GM21723 (cell line): ENCODE results near the gene PPP1R3G.
A peak's percentile ranks its signal among the peaks of the same experiment; 100 is the strongest.
"Not testable (repeated sequence)": the region's sequence is repeated elsewhere in the genome, so short reads cannot be mapped to it uniquely, and the experiment has no call there.

Experiments used
- ATAC-seq: cut with Tn5 transposase; IDR thresholded peaks from one replicate; pipeline ENCODE4 v1.9.1; 2021; ENCODE audit warnings: mild to moderate bottlenecking, moderate library complexity; ENCODE audit not compliant: unreplicated experiment

PPP1R3G gene

DNA sequence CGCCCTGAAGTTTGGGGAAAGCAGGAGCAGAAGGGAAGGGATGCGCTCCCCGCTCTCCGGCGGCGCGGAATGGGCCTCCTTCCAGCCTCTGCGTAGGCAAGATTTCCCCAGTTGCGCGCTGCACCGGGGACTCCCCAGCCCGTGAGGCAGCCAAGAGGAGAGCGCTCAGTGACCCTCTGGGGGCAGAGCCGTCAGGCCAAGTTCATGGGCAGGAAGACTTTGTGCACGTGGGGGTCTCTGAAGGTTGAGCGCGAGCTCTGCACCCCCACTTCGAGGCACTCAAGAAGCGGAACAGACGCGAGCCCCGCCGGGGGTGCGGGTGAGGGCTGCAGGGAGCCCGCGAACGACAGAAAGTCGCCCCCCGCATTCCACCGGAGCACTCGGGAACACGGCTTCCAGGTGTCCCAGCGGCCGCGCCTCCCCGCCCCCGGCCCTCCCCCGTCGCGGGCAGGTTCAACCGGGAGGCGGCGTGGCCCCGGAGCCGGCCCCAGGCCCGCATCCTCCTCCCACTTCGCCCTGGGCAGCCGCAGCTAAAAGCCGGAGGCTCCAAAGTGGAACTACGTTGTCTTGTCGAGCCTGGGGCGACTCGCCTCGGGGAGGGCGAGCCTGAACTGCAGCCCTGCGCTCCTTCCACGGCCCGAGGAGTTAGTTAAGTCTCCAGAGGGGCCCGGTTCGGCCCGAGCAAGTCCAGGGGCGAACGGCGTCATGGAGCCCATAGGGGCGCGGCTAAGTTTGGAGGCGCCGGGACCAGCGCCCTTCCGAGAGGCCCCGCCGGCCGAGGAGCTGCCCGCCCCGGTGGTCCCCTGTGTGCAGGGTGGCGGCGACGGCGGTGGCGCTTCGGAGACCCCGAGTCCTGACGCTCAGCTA, at the start of gene PPP1R3G:
TSS of gene PPP1R3G (plus strand) at position 561 of the 867 bp plus-strand sequence. CDS start at position 706, 145 bp downstream.
- peak; percentile 66 for ATAC-seq

DNA sequence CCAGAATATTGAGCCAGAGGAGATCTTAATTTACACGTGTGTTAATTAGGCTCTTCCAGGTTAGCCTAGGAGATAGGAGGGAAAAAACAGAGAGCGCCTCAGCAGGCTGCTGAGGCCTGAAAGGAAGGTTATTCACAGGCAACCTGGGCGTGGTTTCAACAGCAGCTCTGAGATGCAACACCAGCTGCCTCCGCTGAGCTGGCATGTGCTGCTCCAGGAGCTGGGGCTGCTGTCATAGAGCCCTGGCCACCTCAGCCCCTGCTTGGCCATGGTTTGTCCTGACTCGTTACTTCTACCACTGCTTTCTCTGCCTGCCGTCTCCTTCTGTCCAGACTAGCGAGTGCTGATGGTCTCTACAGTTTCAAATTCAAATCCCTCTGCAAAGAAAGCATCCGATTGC, 48.9 kb upstream of the PPP1R3G start:
- ATAC-seq, result no peak

DNA sequence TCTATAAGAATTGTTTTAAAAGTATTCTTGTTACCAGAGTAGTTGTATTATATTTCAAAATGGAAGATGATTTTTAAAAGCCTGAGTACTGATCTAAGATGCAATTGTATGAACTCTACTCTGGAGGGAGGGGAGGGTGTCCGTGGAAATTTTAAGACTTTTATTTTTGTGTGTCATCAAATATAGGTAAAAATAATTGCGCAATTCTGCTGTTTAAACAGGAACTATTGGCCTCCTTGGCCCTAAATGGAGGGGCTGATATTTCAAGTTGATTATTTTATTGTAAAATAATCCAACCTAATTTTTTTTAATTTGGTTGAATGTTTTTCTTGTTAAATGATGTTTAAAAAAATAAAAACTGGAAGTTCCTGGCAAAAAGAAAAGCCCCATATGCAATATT, 43.2 kb upstream of the PPP1R3G start:
- ATAC-seq, result no peak

DNA sequence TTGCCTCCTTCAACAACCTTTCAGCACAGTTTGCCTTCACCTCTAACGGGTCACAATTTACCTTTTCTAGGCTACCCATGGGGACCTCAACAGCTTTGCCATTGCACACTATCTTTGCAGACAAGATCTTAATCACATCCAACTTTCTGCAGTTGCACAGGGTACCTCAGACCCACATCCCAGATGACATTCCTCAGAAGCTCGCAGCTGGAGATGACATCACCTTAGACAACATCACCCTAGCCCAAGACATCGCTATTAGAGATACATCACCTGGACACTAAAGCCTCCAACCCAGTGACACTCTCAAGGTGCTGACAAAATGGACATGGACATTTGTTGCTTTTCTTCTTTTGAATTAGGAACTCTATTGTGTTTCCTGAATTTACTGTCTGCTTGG, 42.7 kb upstream of the PPP1R3G start:
- ATAC-seq, result no peak

DNA sequence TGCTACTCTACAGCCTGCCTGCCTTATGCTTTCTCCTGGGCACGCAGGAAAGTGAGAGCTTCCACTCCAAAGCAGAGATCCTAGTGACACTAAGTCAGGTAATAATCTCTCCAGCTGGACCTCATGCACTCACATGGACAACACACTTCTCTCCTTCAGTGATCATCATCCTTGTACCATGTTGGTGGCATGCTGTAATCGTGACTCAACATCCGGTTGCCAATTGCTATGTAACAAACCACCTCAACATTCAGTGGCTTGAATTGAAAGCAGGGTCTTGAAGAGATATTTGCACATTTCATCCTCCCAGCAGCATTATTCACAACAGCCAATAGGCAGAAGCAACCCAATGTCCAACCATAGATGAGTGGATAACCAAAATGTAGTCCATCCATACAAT, 40.3 kb upstream of the PPP1R3G start:
- ATAC-seq, result no peak

DNA sequence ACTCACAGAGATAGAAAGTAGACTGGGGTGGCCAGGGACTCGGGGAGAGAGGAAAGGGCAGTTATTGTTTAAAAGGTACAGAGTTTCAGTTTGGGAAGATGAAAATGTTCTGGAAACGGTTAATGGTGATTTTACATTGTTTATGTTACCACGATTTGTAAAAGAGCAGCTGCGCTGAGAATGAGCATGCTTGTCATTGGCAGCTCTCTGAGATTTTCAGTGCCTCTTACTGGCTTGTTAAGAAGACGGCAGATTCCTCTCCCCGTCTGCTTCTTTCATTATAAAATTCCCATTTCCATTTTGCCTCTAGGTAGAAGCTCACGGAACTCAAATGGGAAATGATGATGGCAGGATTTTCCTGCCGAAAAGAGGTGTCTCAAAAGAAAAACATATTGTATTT, 39.7 kb upstream of the PPP1R3G start:
- ATAC-seq, result no peak

DNA sequence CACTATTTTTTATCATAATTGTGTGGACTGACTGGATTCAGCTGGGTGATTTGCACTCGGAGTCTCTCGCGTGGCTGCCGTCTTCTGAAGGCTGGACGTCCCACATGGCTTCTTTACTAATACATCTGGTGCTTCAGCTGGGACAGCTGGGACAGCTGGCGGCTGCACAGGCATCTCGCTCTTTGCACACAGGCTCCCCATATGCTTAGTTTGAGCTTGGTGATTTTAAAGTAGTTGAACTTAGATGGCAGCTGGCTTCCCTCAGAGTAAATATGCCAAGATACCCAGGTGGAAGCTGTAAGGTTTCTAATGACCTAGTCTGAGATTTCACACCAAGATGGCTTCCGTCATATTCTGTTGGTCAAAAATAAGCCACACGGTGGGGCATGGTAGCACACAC, 38.7 kb upstream of the PPP1R3G start:
- no peak for ATAC-seq

DNA sequence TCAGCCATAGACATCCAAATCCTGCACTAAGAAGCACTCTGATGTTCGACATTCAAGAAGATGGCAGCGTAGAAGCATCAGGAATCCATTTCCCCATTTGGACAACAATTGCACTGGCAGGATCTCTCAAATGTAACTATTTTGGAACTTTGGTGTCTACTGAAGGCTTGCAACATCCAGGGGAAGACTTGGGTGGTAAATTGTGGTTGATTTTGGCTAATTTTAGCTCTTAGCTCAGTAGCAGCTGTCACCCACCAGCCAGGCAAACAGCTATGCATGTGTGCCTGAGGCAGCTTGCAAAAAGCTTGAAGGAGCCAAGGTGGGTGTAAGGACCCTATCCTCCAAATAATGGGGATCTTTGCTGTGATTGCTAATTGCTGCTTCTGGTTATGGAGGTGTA, 35.1 kb upstream of the PPP1R3G start:
- no peak for ATAC-seq

DNA sequence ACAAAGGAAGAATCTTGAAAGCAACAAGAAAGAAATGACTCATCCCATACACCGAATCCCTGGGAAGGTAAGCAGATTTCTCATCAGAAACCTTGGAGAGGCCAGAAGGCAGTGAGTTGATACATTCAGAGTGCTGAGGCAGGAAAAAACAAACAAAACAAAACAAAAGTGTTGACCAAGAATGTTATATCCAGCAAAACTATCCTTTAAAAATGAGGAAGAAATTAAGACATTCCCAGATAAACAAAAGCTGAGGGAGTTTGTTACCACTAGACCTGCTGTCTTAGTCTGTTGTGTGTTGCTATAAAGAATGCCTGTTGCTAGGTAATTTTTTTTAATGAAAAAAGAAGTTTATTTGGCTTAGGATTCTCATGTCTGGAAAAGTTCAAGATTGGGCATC, 33.7 kb upstream of the PPP1R3G start:
- no peak for ATAC-seq

DNA sequence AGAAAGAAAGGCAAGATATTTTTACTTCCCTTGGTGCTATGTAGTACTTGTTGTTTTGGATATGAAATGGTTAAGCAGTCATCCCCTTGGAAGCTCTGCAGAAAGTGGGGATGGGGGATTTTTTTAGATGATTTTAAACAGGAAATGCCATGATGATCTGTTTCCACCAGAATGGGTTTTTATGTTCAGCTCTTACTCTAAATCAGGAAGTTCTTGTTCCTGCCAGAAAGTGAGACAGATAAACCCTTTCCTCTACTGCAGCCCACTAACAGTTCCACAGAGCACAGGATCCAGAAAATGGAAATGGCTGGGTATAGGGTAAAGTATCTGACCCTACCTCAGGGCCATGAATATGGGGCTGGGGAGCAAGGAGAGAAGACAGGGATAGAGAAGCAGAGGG, 32.1 kb upstream of the PPP1R3G start:
- no peak for ATAC-seq

DNA sequence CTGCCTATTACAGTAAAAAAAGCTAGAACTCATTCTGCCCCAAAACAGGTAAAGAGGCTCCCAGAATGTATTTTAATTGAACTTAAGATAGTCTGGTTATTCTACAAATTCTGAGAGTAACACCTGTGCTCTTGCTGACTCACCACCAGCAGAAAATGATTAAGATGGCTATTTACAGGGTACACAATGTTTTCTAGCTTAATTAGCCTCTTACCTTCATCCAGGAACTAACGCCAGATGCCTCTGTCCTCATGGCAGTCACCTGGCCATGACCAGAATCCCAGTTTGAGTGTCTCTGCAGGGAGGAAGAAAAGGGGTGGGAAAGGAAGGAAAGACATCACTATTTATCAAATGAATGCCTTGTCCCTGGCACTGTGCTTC, 31.3 kb upstream of the PPP1R3G start:
- no peak for ATAC-seq

DNA sequence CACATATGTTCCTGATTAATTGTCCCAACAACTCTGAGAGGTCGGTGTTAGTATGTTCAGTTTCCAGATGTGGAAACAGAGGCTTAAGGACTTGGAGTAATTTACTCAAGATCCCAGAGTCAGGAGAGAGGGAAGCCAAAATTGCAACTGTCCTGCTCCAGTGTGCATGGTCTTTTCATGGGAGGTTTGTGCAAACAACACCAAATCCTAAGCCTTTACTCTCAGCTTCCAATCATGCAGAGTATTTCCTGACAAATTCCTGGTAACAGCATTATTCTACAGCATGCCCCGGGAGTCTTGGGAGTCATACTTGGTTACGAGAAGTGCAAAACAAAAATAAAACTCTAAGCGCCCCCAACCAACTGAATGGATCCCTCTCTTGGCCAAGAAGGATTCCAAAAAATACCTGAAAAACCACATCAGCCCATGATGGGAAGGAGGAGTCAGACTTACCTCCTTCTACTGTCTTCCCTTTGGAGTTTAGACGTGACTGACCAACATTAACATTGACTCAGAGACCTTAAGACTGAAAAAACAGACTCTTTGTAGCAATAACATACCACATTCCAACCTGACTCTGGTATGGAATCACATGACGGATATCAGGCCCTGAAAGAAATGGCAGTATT, 30.8 kb upstream of the PPP1R3G start:
- no peak for ATAC-seq

DNA sequence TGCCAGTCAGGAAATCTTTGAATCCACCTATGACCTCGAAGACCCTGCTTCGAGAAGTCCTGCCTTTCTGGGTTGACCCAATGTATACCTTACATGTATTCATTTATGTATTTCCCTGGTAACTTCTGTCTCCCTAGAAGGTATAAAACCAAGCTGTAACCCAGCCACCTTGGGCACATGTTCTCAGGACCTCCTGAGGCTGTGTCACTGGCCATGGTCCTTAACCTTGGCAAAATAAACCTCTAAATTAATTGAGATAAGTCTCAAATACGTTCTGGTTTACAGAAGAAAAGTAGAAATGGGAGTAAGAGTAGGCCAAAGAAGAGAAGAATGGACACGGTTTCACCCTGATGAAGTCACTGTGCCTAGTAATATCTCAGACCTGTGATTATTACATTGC, 30.0 kb upstream of the PPP1R3G start:
- no peak for ATAC-seq

DNA sequence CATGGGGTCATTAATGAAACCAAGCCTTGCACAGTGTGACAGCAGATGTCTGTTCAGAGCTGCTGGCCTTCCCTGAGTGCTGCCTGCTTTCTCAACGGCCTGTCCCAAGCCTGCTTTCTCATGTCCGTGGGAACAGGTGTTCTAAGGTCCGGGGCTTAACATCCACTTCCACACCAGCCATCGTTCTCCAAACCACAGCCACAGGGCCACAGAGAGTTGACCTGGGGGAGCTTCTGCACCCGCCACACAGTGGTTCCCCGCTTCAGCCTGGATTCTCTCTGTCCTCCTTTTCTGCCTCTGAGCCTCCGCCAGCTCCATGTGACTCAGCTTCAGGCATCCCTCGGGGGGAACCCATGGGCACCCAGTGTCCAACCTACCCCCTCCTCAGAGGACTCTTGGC, 26.9 kb upstream of the PPP1R3G start:
- ATAC-seq, result no peak

DNA sequence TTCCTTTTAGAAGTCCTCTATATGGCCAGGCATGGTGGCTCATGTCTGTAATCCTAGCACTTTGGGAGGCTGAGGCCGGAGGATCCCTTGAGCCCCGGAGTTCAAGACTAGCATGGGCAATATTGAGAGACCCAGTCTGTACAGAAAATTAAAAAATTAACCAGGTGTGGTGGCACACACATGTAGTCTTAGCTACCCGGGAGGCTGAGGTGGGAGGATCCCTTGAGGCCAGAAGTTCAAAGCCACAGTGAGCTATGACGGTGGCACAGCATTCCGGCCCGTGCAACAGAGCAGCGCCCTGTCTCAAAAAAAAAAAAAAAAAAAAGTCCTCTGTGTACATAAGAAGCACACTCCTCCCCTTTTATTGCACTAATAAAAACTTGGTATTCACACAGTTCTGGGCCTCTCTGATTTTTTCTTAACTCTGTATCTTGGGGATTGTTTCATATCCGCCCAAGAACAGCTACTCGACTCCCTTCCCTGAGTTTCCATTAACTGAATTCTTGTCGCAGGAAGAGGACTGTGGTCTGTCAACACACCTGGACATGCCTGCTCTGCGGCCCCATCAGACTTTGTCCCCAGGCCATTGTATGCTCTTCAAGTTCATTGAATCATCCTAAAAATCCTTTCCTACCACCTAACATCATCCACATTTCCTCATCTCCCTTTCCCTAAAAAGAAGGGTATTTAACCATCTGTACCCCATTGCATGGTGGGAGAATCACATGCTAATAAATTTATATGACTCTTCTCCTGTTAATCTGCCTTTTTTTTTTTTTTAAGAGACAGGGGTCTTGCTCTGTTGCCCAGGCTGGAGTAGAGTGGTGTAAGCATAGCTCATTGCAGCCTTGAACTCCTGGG, 25.9 kb upstream of the PPP1R3G start:
- ATAC-seq, result no peak

DNA sequence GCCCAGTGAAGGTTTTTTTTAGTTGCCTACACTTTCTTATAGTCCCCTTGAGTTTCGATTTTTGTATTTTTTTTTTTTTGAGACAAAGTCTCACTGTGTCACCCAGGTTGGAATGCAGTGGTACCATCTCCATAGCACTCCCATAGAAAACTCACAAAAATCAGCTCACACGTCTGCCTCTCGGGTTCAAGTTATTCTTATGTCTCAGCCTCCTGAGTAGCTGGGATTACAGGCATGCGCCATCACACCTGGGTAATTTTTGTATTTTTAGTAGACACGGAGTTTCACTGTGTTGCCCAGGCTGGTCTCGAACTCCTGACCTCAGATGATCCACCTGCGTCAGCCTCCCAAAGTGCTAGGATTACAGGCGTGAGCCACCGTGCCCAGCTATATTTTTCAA, 24.7 kb upstream of the PPP1R3G start:
- not testable (repeated sequence) for ATAC-seq

DNA sequence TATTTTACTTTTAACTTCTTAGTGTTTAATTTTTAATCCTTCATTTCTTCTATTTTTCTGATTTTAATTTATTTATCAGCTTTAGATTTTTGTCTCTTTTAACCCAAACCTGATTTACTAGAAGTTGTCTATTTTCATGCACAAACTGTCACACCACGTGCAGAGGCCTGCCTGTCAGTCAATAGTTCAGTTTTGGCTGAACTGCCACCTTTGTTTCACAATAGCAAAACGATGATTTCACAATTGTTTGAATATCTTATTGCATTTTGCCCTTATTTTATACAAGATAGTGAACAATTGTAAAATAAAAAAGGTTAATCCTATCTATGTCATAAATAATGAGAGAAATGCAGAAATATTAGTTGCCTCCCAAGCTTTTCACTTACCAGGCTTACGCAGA, 24.0 kb upstream of the PPP1R3G start:
- no peak for ATAC-seq

DNA sequence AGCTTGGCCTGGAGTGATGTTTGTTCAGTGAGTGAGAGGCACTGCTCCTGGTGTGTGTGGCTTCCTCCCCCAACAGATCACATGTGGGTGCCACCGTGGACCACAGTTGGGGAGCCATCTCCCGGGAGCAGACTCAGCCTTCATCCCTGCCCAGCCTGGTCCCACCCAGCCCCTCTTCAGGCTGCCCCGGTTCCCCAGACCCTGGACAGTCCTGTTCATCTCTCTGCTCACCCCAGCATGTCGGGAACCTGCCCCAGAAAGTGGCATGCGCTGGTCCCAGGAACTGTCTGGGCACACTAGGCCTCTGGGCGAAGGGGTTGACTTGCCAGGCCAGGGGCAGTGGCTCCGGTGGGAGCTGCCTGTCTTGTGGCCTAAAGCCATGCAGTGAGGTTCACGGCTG, 21.5 kb upstream of the PPP1R3G start:
- no peak for ATAC-seq

DNA sequence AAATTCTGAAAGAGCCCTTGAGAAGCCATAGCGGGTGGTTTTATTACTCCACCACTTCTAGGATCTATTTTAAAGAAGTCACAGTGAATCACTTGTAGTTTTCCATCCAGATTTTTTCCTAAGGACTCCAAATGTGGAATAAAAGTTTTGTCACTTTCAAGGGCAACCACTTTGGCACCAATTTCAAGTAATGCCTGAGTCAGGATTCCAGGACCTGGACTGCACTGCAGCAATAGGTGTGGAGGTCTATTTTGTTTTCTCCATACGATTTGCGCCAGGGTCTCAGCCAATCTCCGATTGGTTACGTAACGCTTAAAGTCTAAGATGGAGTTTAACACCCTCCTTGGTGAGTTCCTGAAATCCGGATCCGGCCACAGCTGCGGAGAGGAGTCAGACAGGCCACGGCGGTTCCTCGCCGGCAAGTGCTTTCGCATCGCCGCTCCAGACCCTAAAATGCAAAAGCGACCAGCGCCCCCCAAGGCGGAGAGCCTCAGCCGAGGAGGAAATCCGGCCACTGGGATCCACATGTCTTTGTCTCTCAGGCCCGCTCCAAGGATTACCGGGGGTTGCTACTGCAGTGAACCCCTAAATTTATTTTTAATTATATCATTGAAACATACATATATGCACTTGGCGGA, 18.6 kb upstream of the PPP1R3G start:
- ATAC-seq, result no peak

DNA sequence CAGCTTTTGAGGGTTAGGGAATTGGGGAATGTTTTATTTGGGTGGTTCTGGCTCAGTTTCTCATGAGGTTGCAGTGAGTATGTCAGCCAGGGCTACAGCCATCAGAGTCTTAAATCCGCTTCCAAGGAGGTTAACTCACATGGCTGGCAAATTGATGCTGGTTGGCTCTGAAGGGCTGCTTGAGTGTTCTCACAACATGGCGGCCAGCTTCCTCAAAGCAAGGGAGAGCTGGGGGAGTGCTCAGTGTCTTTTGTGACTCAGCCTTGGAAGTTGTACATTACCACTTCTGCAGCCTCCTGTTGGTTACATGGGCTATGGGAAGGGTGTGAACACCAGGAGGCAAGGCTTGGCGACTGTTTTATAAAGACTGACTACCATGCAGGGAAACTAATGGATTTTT, 17.8 kb upstream of the PPP1R3G start:
- ATAC-seq, result no peak

DNA sequence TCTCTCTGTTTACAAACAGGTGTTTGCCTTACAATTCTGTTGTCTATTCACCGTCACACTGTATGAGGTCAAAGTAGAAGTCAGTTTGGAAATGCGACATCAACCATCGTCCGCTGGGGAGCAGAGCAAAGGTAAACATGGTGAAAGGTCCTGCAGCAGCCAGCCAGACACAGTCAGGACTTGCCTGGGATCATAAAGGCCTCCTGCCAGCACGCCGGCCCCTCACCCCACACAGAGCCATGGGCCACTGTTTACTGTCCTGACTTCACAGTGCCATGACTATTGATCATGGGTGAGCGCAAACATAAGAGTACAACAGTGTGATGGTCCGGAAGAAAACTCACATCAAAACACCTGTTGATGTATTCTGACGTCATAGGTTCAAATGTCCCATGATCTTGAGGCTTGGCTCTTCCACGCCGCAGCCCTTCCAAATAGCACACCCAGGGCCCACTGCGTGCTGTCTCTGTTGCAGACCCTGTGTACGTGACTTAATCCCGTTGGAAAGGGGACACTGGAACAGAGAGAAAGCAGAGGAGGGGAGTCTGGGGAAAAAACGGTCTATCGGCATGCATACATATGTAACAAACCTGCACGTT, 16.9 kb upstream of the PPP1R3G start:
- ATAC-seq, result no peak
